ENCODE results near the gene HCRT. TPM values are rescaled to one million over a fixed set of nuclear protein-coding genes. Genes with fewer than 3 reads are reported as not detected.

HCRT gene
- total and polyA plus RNA-seq, 2 of the 4 experiments (the other 2 are of a cell fraction) = not detected

DNA sequence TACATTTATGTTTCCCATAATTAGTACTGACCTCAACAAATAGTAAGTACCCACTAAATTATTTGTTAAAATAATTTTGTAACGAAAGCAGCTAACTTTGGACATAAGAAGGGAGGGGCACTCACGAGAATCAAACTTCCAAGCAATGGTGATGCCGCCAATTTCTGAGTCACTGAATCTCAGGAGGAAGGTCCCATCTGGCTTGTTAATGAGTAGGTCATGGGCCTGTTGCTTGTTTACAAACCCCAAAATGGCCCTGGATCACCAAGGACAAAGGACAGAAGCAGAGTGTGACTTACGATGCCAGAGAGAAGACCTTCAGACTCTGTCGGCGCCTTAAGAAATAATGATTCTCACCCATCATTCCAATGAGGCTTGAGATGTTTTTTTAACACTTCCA, 24.8 kb upstream of the HCRT start:
- no peak for DNase-seq
- Histone ChIP-seq H3K9ac (ENCODE audit: low read depth, low read length) (no peak overlapping the region), H2BK20ac (ENCODE audit: low read depth, low read length) (no peak overlapping the region), H3K18ac (ENCODE audit: low read depth, low read length) (no peak overlapping the region), H4K91ac (ENCODE audit: insufficient read depth, low read depth, low read length) (no peak overlapping the region), H4K5ac (ENCODE audit: low read depth, low read length) (no peak overlapping the region), H3K4me3 (ENCODE audit: insufficient read depth, low read depth, low read length) (no peak overlapping the region), H3K23ac (ENCODE audit: low read depth, low read length) (no peak overlapping the region), H3K56ac (ENCODE audit: extremely low read depth, insufficient read depth, low read length) (no peak overlapping the region), H2BK15ac (ENCODE audit: low read depth, low read length) (no peak overlapping the region), H4K20me1 (ENCODE audit: insufficient read depth, low read length) (no peaks in the 10 kb centered on the region; the same call in 1 of the 2 replicates), H2AK5ac (ENCODE audit: low read depth, low read length) (no peak overlapping the region), H3K27ac (ENCODE audit: insufficient read depth, low read length) (no peak overlapping the region), H2AFZ (replicated peaks; ENCODE audit: low read length, poor library complexity) (no peak overlapping the region), H3K4me1 (ENCODE audit: control insufficient read depth, insufficient read depth, low read length) (0 out of 2 replicates have a peak, but pooled peaks cover 1% of the 10 kb centered on the region), H2AK9ac (replicated peaks; ENCODE audit: low read depth, low read length, poor library complexity) (no peak overlapping the region), H3K4me2 (ENCODE audit: low read depth, low read length) (no peak overlapping the region), H3K4ac (ENCODE audit: low read depth, low read length) (no peak overlapping the region), H2BK120ac (ENCODE audit: low read depth, low read length) (no peak overlapping the region), H3K27me3 (ENCODE audit: control insufficient read depth, insufficient read depth, low read length) (no peaks in the 10 kb centered on the region), H3K36me3 (ENCODE audit: control insufficient read depth, insufficient read depth, low read length) (peaks cover 41% of the 10 kb centered on the region), H3K9me3 (ENCODE audit: control insufficient read depth, insufficient read depth, low read length) (no peaks in the 10 kb centered on the region), H2BK5ac (ENCODE audit: low read depth, low read length, poor library complexity, severe bottlenecking) (no peak overlapping the region), H3K9me1 (ENCODE audit: insufficient read depth, low read length) (no peaks in the 10 kb centered on the region), H3K79me1 (ENCODE audit: low read depth in 1 of 2, low read length in 2 of 2) (peaks cover 3 to 7% of the 10 kb centered on the region in 2 experiments; a peak in 1 of 4 replicates), H4K8ac (ENCODE audit: low read depth in 2 of 2, low read length in 2 of 2) (no peak overlapping the region), H3K14ac (replicated peaks; ENCODE audit: low read depth, low read length) (no peak overlapping the region)
- no peak for ATAC-seq (ENCODE audit: low read depth)
- CTCF ChIA-PET = no interaction called here
- dilution Hi-C loops (cut with HindIII; ENCODE audit: low sequenced_read_pairs, unreplicated experiment) (no loop called here), in situ Hi-C loops (cut with MboI; ENCODE audit: low sequenced_read_pairs) (no loop called here), intact Hi-C loops (cut with micrococcal nuclease) (no loop called here)
- 94% methylated on average over 2 of the region's 6 CpGs; no CpG with 5 or more reads in 1 of the 2 experiments for WGBS, 2 experiments (ENCODE audit: extremely low coverage in 2 of 2, insufficient read length in 1 of 2)
- POLR2A ChIA-PET (ENCODE audit: unreplicated experiment) = no interaction called here
- BruUV-seq (replicated peaks) = no TSS peak
- TF ChIP-seq NFE2L2 (IDR thresholded peaks at IDR 0.05; ENCODE audit: low read depth, low read length) = no peak

Measured in IMR-90 (cell line).